T47D (cell line): Measurements from ENCODE around the gene ZNF692.
"Not testable (repeated sequence)": the region's sequence is repeated elsewhere in the genome, so short reads cannot be mapped to it uniquely, and the experiment has no call there.

Experiments used
- DNase-seq, 2 experiments: peaks; one replicate each; pipeline versions ENCODE4 v3.0.0 to v3.0.0-alpha.2; 2011 to 2012; ENCODE audit warnings: low read depth in 1 of 2, low spot score in 1 of 2
- JUND ChIP-seq: IDR thresholded peaks from 2 replicates; pipeline ENCODE4 v1.6.1; 2012; ENCODE audit warnings: low read depth
- in situ Hi-C: cut with HindIII; loops from 2 replicates; pipeline ENCODE4 v1.10.0; 2016; ENCODE audit warnings: low sequenced_read_pairs, low pct_unique_long_range_greater_than_20kb

ZNF692 gene

DNA sequence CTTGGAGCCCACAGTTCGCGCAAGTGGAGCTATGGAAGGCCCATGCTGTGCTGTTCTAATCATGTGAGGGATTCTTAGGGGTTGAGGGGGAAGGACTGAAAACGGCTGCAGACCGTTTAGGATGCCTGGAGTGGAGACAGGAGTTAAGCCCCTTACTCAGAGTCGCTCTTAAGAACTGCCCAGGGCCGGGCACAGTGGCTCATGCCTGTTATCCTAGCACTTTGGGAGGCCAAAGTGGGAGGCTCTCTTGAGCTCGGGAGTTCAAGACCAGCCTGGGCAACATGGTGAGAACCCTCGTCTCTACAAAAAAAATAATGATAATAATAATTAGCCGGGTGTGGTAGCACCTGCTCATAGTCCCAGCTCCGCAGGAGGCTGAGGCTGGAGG lies 19.7 kb downstream of the ZNF692 start:
- TF ChIP-seq JUND, result no peak
- in situ Hi-C loops, result no loop called here
- no peak for DNase-seq

DNA sequence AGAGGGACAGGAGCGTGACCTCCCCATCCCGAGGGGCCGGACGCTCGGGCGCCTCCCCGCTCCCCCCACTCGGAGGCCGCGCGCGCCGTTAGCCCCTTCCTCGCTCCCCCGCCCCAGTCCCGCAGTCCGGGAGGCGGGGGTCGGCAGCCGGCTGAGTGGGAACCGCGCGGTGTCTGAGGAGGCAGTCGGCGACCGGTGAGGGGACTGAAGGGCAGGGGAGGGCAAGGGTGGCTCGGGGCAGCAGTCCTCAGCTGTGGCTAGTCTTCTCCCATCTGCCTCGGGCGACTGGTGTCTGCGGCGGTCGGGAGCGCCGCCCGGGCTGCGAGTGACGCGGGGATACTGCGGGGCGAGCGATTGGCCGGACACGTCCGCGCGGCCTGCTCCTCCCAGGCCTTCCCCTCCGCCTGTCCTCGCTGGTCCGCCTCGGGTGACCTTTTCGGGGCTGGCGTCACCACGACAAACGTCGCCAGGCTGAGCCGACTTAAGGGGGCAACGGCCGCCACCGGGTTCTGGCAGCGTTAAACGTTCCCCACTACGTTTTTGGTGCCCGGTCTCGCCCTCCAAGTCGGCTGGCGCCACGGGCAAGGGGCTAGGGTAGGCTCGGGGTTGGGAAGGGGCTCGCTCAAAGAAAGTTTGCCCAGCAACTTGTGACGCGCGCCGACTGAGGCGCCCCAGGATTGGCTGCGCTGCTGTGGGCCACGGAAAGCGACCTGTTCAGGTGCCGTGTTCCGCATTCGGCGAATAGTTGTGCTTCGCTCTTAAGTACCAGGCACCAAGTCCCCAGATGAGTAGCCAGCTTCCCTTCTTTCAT lies 20.3 kb downstream of the ZNF692 start:
- DNase-seq, result peak; percentile 61 to 96
- TF ChIP-seq JUND, result no peak
- in situ Hi-C loops, result no loop called here

DNA sequence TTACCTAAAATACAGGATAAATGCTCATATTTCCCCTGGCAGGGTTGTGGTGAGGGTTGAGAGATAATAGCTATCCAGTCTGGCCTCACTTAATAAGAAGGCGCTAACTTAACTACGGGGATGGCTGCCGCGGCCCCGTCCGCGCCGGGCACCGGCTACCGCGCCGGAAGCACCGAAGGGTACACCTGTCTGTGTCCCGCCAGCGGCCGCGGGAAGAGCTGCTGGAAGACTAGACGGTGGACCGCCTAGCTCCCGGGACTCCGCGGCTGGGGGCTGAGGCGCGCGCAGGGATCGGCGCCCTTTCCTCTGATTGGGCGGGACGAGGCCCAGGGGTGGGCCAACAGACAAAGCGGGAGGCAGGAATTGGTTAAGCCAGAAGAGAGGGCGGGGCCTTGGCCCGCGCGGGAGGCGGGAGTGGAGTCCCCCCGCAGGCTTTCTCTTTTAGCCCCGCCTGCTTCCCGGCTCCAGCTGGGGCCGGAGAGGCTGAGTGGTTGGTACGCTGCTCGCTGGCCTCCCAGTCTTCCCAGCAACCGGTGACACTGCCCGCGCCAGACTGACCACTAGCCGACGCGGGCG lies 21.0 kb downstream of the ZNF692 start, which contains the start of gene ZNF672:
ZNF672 (plus strand) TSS at position 444 of the 576 bp plus-strand sequence. CDS start 9,051 bp downstream, outside the sequence.
- peak; percentile 87 to 99 for DNase-seq
- TF ChIP-seq JUND, result no peak
- in situ Hi-C loops, result no loop called here

DNA sequence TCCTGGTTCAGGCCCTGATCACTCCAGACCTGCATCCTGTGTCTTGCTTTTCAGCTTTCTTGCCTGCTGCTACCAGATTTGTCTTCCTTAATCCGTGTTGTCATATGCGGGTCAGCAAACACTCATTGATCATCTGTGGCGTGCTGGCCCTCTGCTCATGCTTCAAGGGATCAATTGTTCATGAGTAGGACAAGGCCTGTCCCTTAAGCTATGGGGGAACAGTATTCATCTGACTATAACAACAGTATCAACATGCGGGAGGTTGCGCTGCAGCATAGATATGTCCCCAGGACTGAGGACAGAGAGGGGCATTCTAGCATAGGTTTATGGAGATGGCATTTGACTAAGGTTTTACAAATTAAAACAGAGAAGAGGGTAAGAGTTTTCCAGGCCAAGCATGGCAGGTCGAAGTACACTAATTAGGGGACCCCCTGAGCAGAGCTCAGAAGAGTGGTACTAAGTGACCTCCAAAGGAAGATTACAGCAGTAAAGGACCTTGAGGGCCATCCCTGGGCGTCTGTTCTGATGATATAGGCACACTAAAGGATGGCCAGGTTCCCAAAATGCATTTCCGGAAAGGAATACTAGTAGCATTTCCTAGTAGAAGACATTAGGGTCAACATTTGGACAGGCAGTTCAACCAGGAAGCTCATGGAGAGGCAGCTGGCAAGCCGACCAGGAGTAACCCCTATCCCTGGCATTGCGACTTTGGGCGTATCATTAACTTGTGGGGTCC lies 21.7 kb downstream of the ZNF692 start:
- no peak for DNase-seq
- TF ChIP-seq JUND, result no peak
- in situ Hi-C loops, result no loop called here

DNA sequence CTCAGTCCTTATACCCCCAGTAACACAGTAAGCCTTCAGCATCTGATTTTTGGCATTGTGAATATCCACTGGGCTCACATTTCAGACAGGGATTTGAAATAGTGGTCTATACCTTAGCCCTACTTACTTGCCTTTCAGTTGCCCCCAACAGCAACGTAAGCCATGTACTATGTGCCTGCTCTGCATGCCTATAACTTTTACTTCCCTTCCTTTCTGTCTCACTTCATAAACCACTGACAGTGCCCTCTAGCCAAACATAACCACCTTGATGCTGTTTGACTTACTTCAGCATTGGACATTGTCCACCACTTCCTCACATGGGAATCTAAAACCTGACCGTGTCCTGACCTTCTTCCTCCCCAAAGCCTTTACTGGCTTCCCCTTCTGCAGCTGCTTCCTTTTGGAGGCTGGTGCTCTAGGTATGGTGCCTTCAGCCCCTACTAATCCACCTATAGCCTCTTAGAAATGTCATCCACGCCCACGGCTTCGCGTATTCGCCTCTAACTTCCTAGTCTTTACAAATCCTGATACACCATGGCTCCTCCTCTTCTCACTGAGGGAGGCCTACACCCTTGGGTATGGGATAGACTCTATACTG lies 24.4 kb downstream of the ZNF692 start:
- in situ Hi-C loops, result no loop called here
- no peak for TF ChIP-seq JUND
- no peak for DNase-seq

DNA sequence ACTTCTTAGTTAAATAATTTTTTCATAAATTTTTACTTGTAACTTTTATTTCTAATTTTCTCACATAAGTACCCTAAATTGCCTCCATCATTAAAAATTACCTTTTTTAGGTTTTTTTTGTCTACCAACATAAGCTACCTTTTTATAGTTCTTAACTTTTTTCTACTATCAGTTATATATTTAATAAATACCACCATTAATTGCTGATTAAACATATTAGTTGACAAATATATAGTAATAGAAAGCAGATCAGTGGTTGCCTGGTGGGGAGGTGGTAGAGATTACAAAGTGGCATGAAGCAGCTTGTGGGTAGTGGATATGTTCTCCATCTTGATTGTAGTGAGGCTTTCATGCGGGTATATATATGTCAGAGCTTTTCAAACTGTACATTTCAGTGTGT lies 27.0 kb downstream of the ZNF692 start:
- DNase-seq, result no peak
- TF ChIP-seq JUND, result no peak
- in situ Hi-C loops, result no loop called here

DNA sequence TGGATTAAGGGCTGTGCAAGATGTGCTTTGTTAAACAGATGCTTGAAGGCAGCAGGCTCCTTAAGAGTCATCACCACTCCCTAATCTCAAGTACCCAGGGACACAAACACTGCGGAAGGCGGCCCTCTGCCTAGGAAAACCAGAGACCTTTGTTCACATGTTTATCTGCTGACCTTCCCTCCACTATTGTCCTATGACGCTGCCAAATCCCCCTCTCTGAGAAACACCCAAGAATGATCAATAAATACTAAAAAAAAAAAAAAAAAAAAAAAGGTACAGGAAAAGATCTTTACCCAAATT lies 28.2 kb downstream of the ZNF692 start:
- in situ Hi-C loops, DNase-seq: not testable (repeated sequence)

DNA sequence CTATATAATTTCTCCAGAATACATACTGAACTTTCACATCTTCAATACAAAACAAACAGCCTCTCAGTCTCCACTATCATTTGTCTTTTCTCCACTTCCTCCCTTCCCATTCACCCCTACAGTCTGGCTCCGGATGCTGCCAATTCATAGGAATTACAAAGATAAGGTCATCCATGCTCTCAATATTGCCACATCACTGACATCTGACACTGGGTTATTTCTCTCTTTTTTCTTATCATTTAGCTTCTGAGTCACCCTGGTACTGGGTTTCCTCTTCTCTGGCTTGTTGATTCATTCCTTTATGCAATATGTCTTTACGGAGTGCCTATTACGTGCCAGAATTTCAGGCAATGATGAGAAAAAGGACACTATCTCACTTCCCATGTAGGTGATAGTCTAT lies 30.0 kb downstream of the ZNF692 start:
- DNase-seq, result no peak
- no peak for TF ChIP-seq JUND
- in situ Hi-C loops, result no loop called here

DNA sequence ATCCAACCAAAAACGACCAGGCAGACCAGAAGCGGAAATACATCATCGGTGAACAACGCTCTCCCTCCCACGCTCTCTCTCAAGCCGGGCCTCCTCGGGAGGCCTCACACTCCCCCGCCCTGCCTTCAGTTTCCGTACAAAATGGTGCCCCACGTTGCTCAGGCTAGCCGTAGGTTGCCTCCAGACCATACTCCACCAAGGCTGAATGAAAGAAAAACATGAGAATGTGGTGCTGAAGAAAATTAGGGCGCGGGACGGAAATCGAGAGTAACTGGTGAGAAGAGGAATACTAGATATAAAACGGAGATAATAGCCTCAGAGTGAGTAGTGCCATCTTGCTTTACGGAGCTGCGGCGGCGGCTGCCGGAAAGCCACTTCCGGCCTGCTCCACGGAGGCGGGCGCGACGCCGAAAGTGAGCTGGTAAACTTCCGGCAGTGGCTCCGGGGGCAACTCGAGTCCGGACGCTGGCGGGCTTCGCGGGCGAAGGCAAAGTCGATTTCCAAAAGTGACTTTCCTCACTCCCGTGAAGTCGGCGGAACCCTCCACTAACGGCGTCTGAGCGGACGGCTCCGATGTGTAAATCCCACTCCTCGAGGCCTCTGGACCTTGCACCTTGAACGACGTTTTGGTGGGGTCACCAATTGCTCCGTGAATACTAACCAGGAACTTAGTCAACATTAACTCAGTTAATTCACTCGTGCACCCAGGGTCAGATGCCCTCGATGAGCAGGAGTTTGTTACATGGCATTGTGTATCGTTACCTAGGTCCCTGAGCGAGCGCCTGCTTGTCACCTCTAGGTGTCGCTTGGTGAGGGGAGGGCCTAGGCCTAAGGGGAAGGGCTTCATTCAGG lies 32.8 kb downstream of the ZNF692 start, which contains the start of gene SH3BP5L:
SH3BP5L (minus strand) TSS at position 7 of the 852 bp plus-strand sequence. CDS start 980 bp downstream, outside the sequence.
- in situ Hi-C loops, result no loop called here
- no peak for TF ChIP-seq JUND

DNA sequence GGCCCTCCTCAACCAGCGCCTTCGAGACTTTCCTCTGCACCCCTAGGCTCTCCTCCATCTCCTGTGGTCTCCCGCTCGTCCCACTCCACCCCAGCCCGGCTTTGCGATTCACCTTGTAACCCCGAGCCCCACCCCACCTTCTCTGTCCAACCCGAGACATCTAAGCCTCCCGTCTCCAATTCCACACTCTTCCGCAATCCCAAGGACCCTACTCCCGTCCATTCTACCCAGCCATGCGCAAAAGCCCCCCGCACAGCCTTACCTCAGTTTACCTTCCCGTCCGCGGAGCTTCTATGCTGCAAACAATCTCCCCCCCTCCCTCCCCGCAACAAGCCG lies 33.3 kb downstream of the ZNF692 start:
- in situ Hi-C loops, result no loop called here
- DNase-seq, result no peak
- TF ChIP-seq JUND, result no peak

More for the DNA sequence above, 32.8 kb downstream of the ZNF692 start, which contains the start of gene SH3BP5L:
- DNase-seq, result peak; percentile 95 to 97

DNA sequence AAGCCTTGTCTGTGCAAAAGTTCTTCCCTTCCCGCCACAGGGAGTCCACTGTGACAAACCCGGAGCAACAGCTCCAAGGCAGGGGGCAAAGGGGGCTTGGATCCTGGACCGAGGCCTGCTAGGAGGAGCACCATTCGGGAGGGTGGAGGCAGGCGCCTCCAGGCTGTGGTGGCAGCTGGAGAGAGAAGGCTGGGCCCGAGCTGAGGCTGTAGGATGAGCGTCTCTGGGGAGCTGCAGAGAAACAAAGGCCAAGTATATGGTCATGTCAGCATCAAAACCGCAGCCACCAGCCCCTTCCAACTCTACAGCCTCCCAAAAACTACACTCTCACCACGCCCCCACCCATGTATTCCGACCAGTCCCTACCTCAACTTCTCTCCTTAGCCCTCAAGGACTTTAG lies 33.7 kb downstream of the ZNF692 start:
- no peak for TF ChIP-seq JUND
- in situ Hi-C loops, result no loop called here
- DNase-seq, result no peak

DNA sequence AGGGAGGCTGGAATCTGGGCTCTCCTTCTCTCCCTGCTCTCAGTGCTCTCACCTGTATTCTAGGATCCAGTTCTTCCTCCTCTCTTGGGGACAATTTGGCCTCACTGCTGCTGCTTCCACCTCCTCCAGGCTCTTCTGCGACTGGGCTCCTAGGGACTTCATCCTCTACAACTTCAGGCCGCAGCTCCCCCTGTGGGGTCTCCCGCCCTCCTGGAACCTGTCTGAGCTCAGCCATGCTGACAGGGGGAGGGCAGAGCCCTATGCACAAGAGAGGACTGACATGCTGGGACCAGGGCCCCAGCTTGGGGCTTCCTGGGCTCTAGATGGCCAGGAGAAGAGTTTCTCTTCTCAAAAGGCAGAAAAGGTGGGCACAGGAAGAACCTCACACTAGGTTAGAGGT lies 34.2 kb downstream of the ZNF692 start:
- TF ChIP-seq JUND, result no peak
- no peak for DNase-seq
- in situ Hi-C loops, result no loop called here
